Peyer's patch (tissue), 4 donors: Measurements from ENCODE around the gene RNF157. TPM values are rescaled to one million over a fixed set of nuclear protein-coding genes. Genes with fewer than 3 reads are reported as not detected.

Source experiments
- DNase-seq, 3 donors: peaks; one replicate each; pipeline ENCODE4 v3.0.0-alpha.2; 2017 to 2019
- H3K27ac ChIP-seq, 4 donors: fragments of 200-600 bp; sonication (generic); one replicate each; pipeline ENCODE4 v1.5.1; 2016 to 2019
- H3K27me3 ChIP-seq, 2 donors: fragments of 200-600 bp; sonication (generic); one replicate each; pipeline ENCODE4 v1.5.1; 2019
- H3K36me3 ChIP-seq, 3 donors: fragments of 200-600 bp; sonication (generic); one replicate each; pipeline ENCODE4 v1.5.1; 2016 to 2019
- H3K4me1 ChIP-seq, 4 donors: fragments of 200-600 bp; sonication (generic); one replicate each; pipeline ENCODE4 v1.5.1; 2016 to 2019
- H3K4me3 ChIP-seq, 4 donors: fragments of 200-600 bp; sonication (generic); 1 replicate in 3 of 4; 2 replicates in 1 of 4; pipeline ENCODE4 v1.5.1; 2016 to 2019; ENCODE audit warnings: mild to moderate bottlenecking in 1 of 4
- H3K9me3 ChIP-seq, 4 donors: fragments of 200-600 bp; sonication (generic); one replicate each; pipeline ENCODE4 v1.5.1; 2016 to 2019; ENCODE audit warnings: mild to moderate bottlenecking in 1 of 4
- CTCF ChIP-seq, 6 experiments: fragments of 450-650 bp in 4 of 6; fragments of 200-600 bp in 2 of 6; sonication (generic) in 1 of 6; IDR thresholded peaks; one replicate each; pipeline ENCODE4 v1.5.1; 2017 to 2019; ENCODE audit warnings: antibody characterized with exemption in 6 of 6, mild to moderate bottlenecking in 3 of 6, moderate library complexity in 1 of 6
- POLR2A ChIP-seq, 2 donors: fragments of 450-650 bp; IDR thresholded peaks; one replicate each; pipeline ENCODE4 v1.5.1; 2017; ENCODE audit warnings: antibody characterized with exemption in 2 of 2, mild to moderate bottlenecking in 2 of 2, moderate library complexity in 2 of 2
- small RNA-seq, 2 donors: library from RNA; depleted of rRNA; stranded (forward); fragments of <200 nt; gene quantifications; one replicate each; pipeline ENCODE3, GENCODE V24; 2016
- total RNA-seq, 4 donors: library from RNA; depleted of rRNA; stranded (reverse); fragments of >200 nt; gene quantifications; one replicate each; pipeline ENCODE4 v1.1.0, GENCODE V29; 2016

The RNF157 gene
- total RNA-seq, 4 donors from 2014 or later, result 73.4 to 115 (median 106) TPM

GRCh38 chr17:76092526-76093413 is 147.5 kb downstream of the RNF157 start:
- no peak for DNase-seq
- no peak for TF ChIP-seq CTCF (IDR thresholded peaks at IDR 0.05)
- no peak for TF ChIP-seq POLR2A (IDR thresholded peaks at IDR 0.05)
- no peaks in the 10 kb centered on the region for H3K4me1 ChIP-seq
- no peak overlapping the region for H3K4me3 ChIP-seq
- H3K36me3 ChIP-seq, result peaks cover 0 to 97% (median 0%) of the 10 kb centered on the region in 3 donors
- H3K27me3 ChIP-seq, result no peaks in the 10 kb centered on the region
- H3K27ac ChIP-seq, result no peak overlapping the region
- no peaks in the 10 kb centered on the region for H3K9me3 ChIP-seq

Small RNAs within 50 kb of the gene (small RNA-seq; reads per million reads assigned to genes)
- 0 reads per million in 2 donors for gene ATP5MGP6
- 0 reads per million in 2 donors for gene MIR6868

Other genes with a start within 250 kb of the RNF157 start
- gene CDK3, start 239.6 kb downstream of the RNF157 start, total RNA-seq, result 10 to 100 TPM; 11.7 to 38.7 (median 23.5) TPM
- 10 to 100 TPM; 26.4 to 87.8 (median 55.0) TPM for gene EVPL, start 213.2 kb downstream of the RNF157 start, total RNA-seq
- gene SRP68, start 168.0 kb downstream of the RNF157 start, total RNA-seq, result 10 to 100 TPM; 32.2 to 43.4 (median 32.6) TPM
- under 1 TPM in 1 of 4 donors, not detected in 3; 0.95 TPM for gene GALR2, start 165.7 kb downstream of the RNF157 start, total RNA-seq
- gene ZACN, start 161.3 kb downstream of the RNF157 start, total RNA-seq, result not detected
- 100 to 1,000 TPM; 113 to 160 (median 134) TPM for gene EXOC7, start 136.7 kb downstream of the RNF157 start, total RNA-seq
- not detected for gene FOXJ1, start 99.2 kb downstream of the RNF157 start, total RNA-seq
- 10 to 100 TPM; 14.0 to 74.1 (median 50.4) TPM for gene UBALD2, start 24.9 kb upstream of the RNF157 start, total RNA-seq
- gene QRICH2, start 67.8 kb upstream of the RNF157 start, total RNA-seq, result 10 to 100 TPM in 1 of 4 donors, 1 to 10 TPM in 3; 1.2 to 10.7 (median 3.1) TPM
- 100 to 1,000 TPM in 1 of 4 donors, 10 to 100 TPM in 3; 39.4 to 105 (median 70.4) TPM for gene PRPSAP1, start 113.4 kb upstream of the RNF157 start, total RNA-seq
- 1 to 10 TPM in 3 of 4 donors, under 1 TPM in 1; 0.53 to 5.9 (median 3.8) TPM for gene SPHK1, start 144.1 kb upstream of the RNF157 start, total RNA-seq
- gene UBE2O, start 212.7 kb upstream of the RNF157 start, total RNA-seq, result 10 to 100 TPM; 20.5 to 75.1 (median 31.6) TPM
- not detected for gene AANAT, start 227.1 kb upstream of the RNF157 start, total RNA-seq